Measurements from ENCODE around the gene LZTS2. TPM values are rescaled to one million over a fixed set of nuclear protein-coding genes. Genes with fewer than 3 reads are reported as not detected.

Gene LZTS2
- total and polyA plus RNA-seq, 2 of the 4 experiments (the other 2 are of a cell fraction): 19.2 to 101 TPM

DNA sequence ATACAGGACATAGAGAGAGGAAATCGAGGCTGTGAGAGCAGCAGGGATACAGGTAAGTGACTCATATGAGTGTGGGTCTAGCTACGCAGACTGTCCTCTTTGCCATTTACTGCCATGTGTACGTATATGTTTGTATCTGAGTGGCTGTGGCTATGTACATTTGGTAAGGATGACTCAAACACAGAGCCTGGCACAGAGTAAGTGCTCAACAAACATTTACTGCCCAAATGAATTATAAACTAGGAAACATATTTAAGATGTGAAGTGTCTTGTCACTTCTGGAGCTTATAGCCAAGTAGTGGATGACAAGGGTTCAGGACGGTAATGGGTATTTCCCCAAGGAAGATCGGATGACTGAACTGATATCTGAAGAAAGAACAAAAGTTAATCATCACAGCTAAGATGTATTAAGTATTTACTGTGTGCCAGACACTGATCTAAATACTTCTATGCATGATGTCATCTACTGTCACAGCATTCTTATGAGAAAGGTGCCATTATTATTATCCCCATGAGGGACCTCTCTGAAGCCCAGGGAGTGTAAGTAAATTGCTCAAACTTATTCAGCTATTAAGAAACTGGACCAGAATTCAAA lies 18.3 kb upstream of the LZTS2 start:
- Histone ChIP-seq H3K4me1 (ENCODE audit: control insufficient read depth, insufficient read depth, low read length) (no peaks in the 10 kb centered on the region), H2AK9ac (replicated peaks; ENCODE audit: low read depth, low read length, poor library complexity) (no peak overlapping the region), H3K4ac (ENCODE audit: low read depth, low read length) (no peak overlapping the region), H3K23ac (ENCODE audit: low read depth, low read length) (no peak overlapping the region), H2BK120ac (ENCODE audit: low read depth, low read length) (no peak overlapping the region), H4K8ac (ENCODE audit: low read depth in 2 of 2, low read length in 2 of 2) (no peak overlapping the region), H4K91ac (ENCODE audit: insufficient read depth, low read depth, low read length) (no peak overlapping the region), H2BK5ac (ENCODE audit: low read depth, low read length, poor library complexity, severe bottlenecking) (no peak overlapping the region), H4K20me1 (ENCODE audit: insufficient read depth, low read length) (peaks cover 3% of the 10 kb centered on the region), H3K4me3 (ENCODE audit: insufficient read depth, low read depth, low read length) (no peak overlapping the region), H3K27me3 (ENCODE audit: control insufficient read depth, insufficient read depth, low read length) (no peaks in the 10 kb centered on the region), H2BK15ac (ENCODE audit: low read depth, low read length) (no peak overlapping the region), H3K27ac (ENCODE audit: insufficient read depth, low read length) (no peak overlapping the region), H2AK5ac (ENCODE audit: low read depth, low read length) (no peak overlapping the region), H2AFZ (replicated peaks; ENCODE audit: low read length, poor library complexity) (no peak overlapping the region), H3K36me3 (ENCODE audit: control insufficient read depth, insufficient read depth, low read length) (peaks cover 35% of the 10 kb centered on the region), H3K79me1 (ENCODE audit: low read depth in 1 of 2, low read length in 2 of 2) (peaks cover 12 to 22% of the 10 kb centered on the region in 2 experiments; a peak in 3 of 4 replicates), H3K14ac (replicated peaks; ENCODE audit: low read depth, low read length) (no peak overlapping the region), H3K4me2 (ENCODE audit: low read depth, low read length) (no peak overlapping the region), H3K9me3 (ENCODE audit: control insufficient read depth, insufficient read depth, low read length) (no peaks in the 10 kb centered on the region), H4K5ac (ENCODE audit: low read depth, low read length) (no peak overlapping the region), H3K18ac (ENCODE audit: low read depth, low read length) (no peak overlapping the region), H2BK20ac (ENCODE audit: low read depth, low read length) (no peak overlapping the region), H3K9me1 (ENCODE audit: insufficient read depth, low read length) (peaks cover 9% of the 10 kb centered on the region), H3K9ac (ENCODE audit: low read depth, low read length) (no peak overlapping the region), H3K56ac (ENCODE audit: extremely low read depth, insufficient read depth, low read length) (no peak overlapping the region)
- intact Hi-C loops (cut with micrococcal nuclease): no loop called here
- in situ Hi-C loops (cut with MboI; ENCODE audit: low sequenced_read_pairs): no loop called here
- ChIA-PET POLR2A (ENCODE audit: unreplicated experiment) (no interaction called here), CTCF (no interaction called here)
- no CpG with 5 or more reads among the region's 5 CpGs for WGBS, 2 experiments (ENCODE audit: extremely low coverage in 2 of 2, insufficient read length in 1 of 2)
- DNase-seq (no peak), ATAC-seq (ENCODE audit: low read depth) (no peak)
- dilution Hi-C loops (cut with HindIII; ENCODE audit: low sequenced_read_pairs, unreplicated experiment): no loop called here
- BruUV-seq (replicated peaks): no TSS peak
- TF ChIP-seq, protein P1, sequence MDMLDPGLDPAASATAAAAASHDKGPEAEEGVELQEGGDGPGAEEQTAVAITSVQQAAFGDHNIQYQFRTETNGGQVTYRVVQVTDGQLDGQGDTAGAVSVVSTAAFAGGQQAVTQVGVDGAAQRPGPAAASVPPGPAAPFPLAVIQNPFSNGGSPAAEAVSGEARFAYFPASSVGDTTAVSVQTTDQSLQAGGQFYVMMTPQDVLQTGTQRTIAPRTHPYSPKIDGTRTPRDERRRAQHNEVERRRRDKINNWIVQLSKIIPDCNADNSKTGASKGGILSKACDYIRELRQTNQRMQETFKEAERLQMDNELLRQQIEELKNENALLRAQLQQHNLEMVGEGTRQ (IDR thresholded peaks at IDR 0.05; ENCODE audit: low read depth, low read length): no peak
- TF ChIP-seq SMC3 (IDR thresholded peaks at IDR 0.05; ENCODE audit: low read depth, low read length) (no peak), CEBPB (IDR thresholded peaks at IDR 0.05; ENCODE audit: low read depth, low read length) (no peak), RAD21 (IDR thresholded peaks at IDR 0.05; ENCODE audit: low read length) (no peak), MAFK (IDR thresholded peaks at IDR 0.05; ENCODE audit: low read depth, low read length) (no peak), RFX5 (IDR thresholded peaks at IDR 0.05; ENCODE audit: low read depth, low read length) (no peak)

All from IMR-90 (cell line).